Caco-2 (cell line): ENCODE results near the gene SYNJ1. TPM values are rescaled to one million over a fixed set of nuclear protein-coding genes. Genes with fewer than 3 reads are reported as not detected.

Source experiments
- BruUV-seq: library from RNA; stranded (reverse); fragments of 400-500 nt; replicated peaks from 2 replicates; lab custom pipeline; 2021; lab: Mats Ljungman, UMichigan
- CTCF ChIA-PET: fragments of 300-600 bp; sonication (Branson Sonifier 250); formaldehyde crosslinking; loops from one replicate; lab custom pipeline; 2022; ENCODE audit warnings: antibody characterized with exemption; lab: Charles Lee
- POLR2A ChIA-PET: fragments of 300-600 bp; sonication (Branson Sonifier 250); formaldehyde crosslinking; loops from one replicate; lab custom pipeline; 2022; ENCODE audit warnings: antibody characterized with exemption; lab: Charles Lee
- DNase-seq, 2 experiments: peaks; one replicate each; pipeline versions ENCODE4 v3.0.0 to v3.0.0-alpha.2; 2020 to 2022
- H3K27me3 ChIP-seq: replicated peaks from 2 replicates; pipeline ENCODE4 v1.6.0; 2011; ENCODE audit warnings: low read length; ENCODE audit not compliant: control insufficient read depth, insufficient read depth
- H3K36me3 ChIP-seq: 2 replicates; pipeline ENCODE4 v1.5.1; 2011; ENCODE audit warnings: low read length; ENCODE audit not compliant: control insufficient read depth, insufficient read depth
- H3K4me1 ChIP-seq: fragments of 250-450 bp; sonication (Bioruptor Pico); 2 replicates; pipeline ENCODE4 v1.5.1; 2020; ENCODE audit warnings: mild to moderate bottlenecking
- H3K4me3 ChIP-seq: 2 replicates; pipeline ENCODE4 v1.5.1; 2011; ENCODE audit warnings: low read depth, mild to moderate bottlenecking, control low read depth, low read length
- H3K9me3 ChIP-seq: fragments of 250-450 bp; sonication (Bioruptor Pico); 2 replicates; pipeline ENCODE4 v1.5.1; 2020; ENCODE audit warnings: mild to moderate bottlenecking, moderate library complexity
- H3K27ac Mint-ChIP-seq: one replicate; pipeline ENCODE4 v1.8.0; 2022; ENCODE audit warnings: mixed read lengths; ENCODE audit not compliant: unreplicated experiment
- H3K27me3 Mint-ChIP-seq: one replicate; pipeline ENCODE4 v1.8.0; 2022; ENCODE audit warnings: mixed read lengths; ENCODE audit not compliant: insufficient read depth, unreplicated experiment
- H3K36me3 Mint-ChIP-seq: one replicate; pipeline ENCODE4 v1.8.0; 2022; ENCODE audit warnings: mild to moderate bottlenecking, mixed read lengths; ENCODE audit not compliant: insufficient read depth, unreplicated experiment
- H3K4me1 Mint-ChIP-seq: one replicate; pipeline ENCODE4 v1.8.0; 2022; ENCODE audit warnings: low read depth, mixed read lengths; ENCODE audit not compliant: unreplicated experiment
- H3K4me3 Mint-ChIP-seq: one replicate; pipeline ENCODE4 v1.8.0; 2022; ENCODE audit warnings: mild to moderate bottlenecking, moderate library complexity, mixed read lengths; ENCODE audit not compliant: unreplicated experiment
- H3K9me3 Mint-ChIP-seq: one replicate; pipeline ENCODE4 v1.8.0; 2022; ENCODE audit warnings: mixed read lengths; ENCODE audit not compliant: unreplicated experiment
- CTCF ChIP-seq, 2 experiments: fragments of 200-600 bp in 1 of 2; IDR thresholded peaks; 1 replicate in 1 of 2; 2 replicates in 1 of 2; pipeline versions ENCODE4 v1.5.1 to v1.8.0; 2011 to 2022; ENCODE audit warnings: antibody characterized with exemption in 1 of 2, control low read depth in 1 of 2, inconsistent platforms in 1 of 2, low read depth in 1 of 2, low read length in 1 of 2, mild to moderate bottlenecking in 1 of 2, moderate library complexity in 1 of 2; ENCODE audit not compliant: insufficient read depth in 1 of 2, severe bottlenecking in 1 of 2, unreplicated experiment in 1 of 2
- intact Hi-C: fragments of 100-400 bp; cut with micrococcal nuclease; formaldehyde crosslinking; loops from one replicate; pipeline ENCODE4 v1.10.0; 2022; ENCODE audit not compliant: unreplicated experiment
- total RNA-seq: library from RNA; stranded (reverse); gene quantifications from 2 replicates; pipeline ENCODE4 v1.2.3, GENCODE V29; 2022

The SYNJ1 gene
- total RNA-seq, 1 experiment from 2014 or later: 8.3 TPM

GRCh38 chr21:32726839-32727686, 750 bp downstream of the SYNJ1 start:
- no peaks in the 10 kb centered on the region for H3K27me3 Mint-ChIP-seq
- peaks cover 6% of the 10 kb centered on the region for H3K4me1 Mint-ChIP-seq
- peak; percentile 45 to 50 for DNase-seq
- BruUV-seq: no TSS peak
- Histone ChIP-seq H3K27me3 (no peaks in the 10 kb centered on the region), H3K4me3 (peak overlapping the region; percentile 97), H3K9me3 (no peaks in the 10 kb centered on the region), H3K36me3 (no peaks in the 10 kb centered on the region), H3K4me1 (peaks cover 4% of the 10 kb centered on the region; the same call in 1 of the 2 replicates)
- H3K4me3 Mint-ChIP-seq: peak overlapping the region; percentile 99
- ChIA-PET POLR2A (interaction anchor here (0.5 to 1.3 kb wide), 8 partner anchors 9 to 956 kb away, joined by 3 to 18 read pairs (median 4); partner anchors contain the start of genes CFAP298 and PAXBP1), CTCF (interaction anchor here (1.3 kb wide), 1 partner anchor 44 kb away, joined by 6 read pairs; the partner anchor contains the start of gene PAXBP1)
- intact Hi-C loops: loop anchor here (1.0 kb wide), 1 partner anchor 74 kb away; no protein-coding TSS in a partner anchor
- H3K9me3 Mint-ChIP-seq: no peaks in the 10 kb centered on the region
- H3K36me3 Mint-ChIP-seq: peaks cover 18% of the 10 kb centered on the region
- TF ChIP-seq CTCF (IDR thresholded peaks at IDR 0.05; ENCODE audit: insufficient read depth in 1 of 2, low read depth in 1 of 2, low read length in 1 of 2, severe bottlenecking in 1 of 2, unreplicated experiment in 1 of 2): no peak
- H3K27ac Mint-ChIP-seq: peak overlapping the region; percentile 91

- H3K9me3 Mint-ChIP-seq: no peaks in the 10 kb centered on the region
- H3K27me3 ChIP-seq: no peaks in the 10 kb centered on the region
- H3K4me1 ChIP-seq: no peaks in the 10 kb centered on the region
- peaks cover 6% of the 10 kb centered on the region for H3K4me1 Mint-ChIP-seq
- no peak overlapping the region for H3K27ac Mint-ChIP-seq
- ChIA-PET CTCF (interaction anchor here (0.9 kb wide), 1 partner anchor 40 kb away, joined by 3 read pairs; no protein-coding TSS in a partner anchor), POLR2A (no interaction called here)
- TF ChIP-seq CTCF (IDR thresholded peaks at IDR 0.05; ENCODE audit: insufficient read depth in 1 of 2, low read depth in 1 of 2, low read length in 1 of 2, severe bottlenecking in 1 of 2, unreplicated experiment in 1 of 2): no peak
- H3K9me3 ChIP-seq: no peaks in the 10 kb centered on the region
- H3K4me3 Mint-ChIP-seq: no peak overlapping the region
- peaks cover 17% of the 10 kb centered on the region for H3K36me3 Mint-ChIP-seq
- H3K36me3 ChIP-seq: no peaks in the 10 kb centered on the region
- no peak overlapping the region for H3K4me3 ChIP-seq
- no peak for DNase-seq
- H3K27me3 Mint-ChIP-seq: no peaks in the 10 kb centered on the region
- BruUV-seq: no TSS peak
- intact Hi-C loops: no loop called here
Measured at GRCh38 chr21:32719085-32719484, 8.7 kb downstream of the SYNJ1 start.

GRCh38 chr21:32717851-32718316, 9.9 kb downstream of the SYNJ1 start:
- no peaks in the 10 kb centered on the region for H3K27me3 Mint-ChIP-seq
- intact Hi-C loops: no loop called here
- H3K4me3 Mint-ChIP-seq: no peak overlapping the region
- H3K4me1 ChIP-seq: no peaks in the 10 kb centered on the region
- no peaks in the 10 kb centered on the region for H3K4me1 Mint-ChIP-seq
- CTCF ChIA-PET: no interaction called here
- no peak overlapping the region for H3K27ac Mint-ChIP-seq
- TF ChIP-seq CTCF (IDR thresholded peaks at IDR 0.05; ENCODE audit: insufficient read depth in 1 of 2, low read depth in 1 of 2, low read length in 1 of 2, severe bottlenecking in 1 of 2, unreplicated experiment in 1 of 2): no peak
- H3K4me3 ChIP-seq: no peak overlapping the region
- H3K36me3 Mint-ChIP-seq: peaks cover 10% of the 10 kb centered on the region
- no peaks in the 10 kb centered on the region for H3K9me3 Mint-ChIP-seq
- POLR2A ChIA-PET: no interaction called here
- BruUV-seq: no TSS peak
- no peaks in the 10 kb centered on the region for H3K9me3 ChIP-seq
- H3K27me3 ChIP-seq: no peaks in the 10 kb centered on the region
- H3K36me3 ChIP-seq: no peaks in the 10 kb centered on the region
- DNase-seq: no peak
